ENCODE measurements around the gene KLHL41. TPM values are rescaled to one million over a fixed set of nuclear protein-coding genes. Genes with fewer than 3 reads are reported as not detected.
"Not testable (repeated sequence)": the region's sequence is repeated elsewhere in the genome, so short reads cannot be mapped to it uniquely, and the experiment has no call there.

KLHL41 gene
- total RNA-seq, 2 donors from 2014 or later, result 44.0 to 122 TPM

GRCh38 chr2:169509955-169510354 lies 453 bp downstream of the KLHL41 start:
- peak overlapping the region; percentile 68 to 80 for H3K27ac ChIP-seq

GRCh38 chr2:169510496-169510895 lies 994 bp downstream of the KLHL41 start:
- H3K27me3 ChIP-seq, result no peaks in the 10 kb centered on the region
- peak overlapping the region; percentile 68 to 80 for H3K27ac ChIP-seq
- TF ChIP-seq, protein P1, sequence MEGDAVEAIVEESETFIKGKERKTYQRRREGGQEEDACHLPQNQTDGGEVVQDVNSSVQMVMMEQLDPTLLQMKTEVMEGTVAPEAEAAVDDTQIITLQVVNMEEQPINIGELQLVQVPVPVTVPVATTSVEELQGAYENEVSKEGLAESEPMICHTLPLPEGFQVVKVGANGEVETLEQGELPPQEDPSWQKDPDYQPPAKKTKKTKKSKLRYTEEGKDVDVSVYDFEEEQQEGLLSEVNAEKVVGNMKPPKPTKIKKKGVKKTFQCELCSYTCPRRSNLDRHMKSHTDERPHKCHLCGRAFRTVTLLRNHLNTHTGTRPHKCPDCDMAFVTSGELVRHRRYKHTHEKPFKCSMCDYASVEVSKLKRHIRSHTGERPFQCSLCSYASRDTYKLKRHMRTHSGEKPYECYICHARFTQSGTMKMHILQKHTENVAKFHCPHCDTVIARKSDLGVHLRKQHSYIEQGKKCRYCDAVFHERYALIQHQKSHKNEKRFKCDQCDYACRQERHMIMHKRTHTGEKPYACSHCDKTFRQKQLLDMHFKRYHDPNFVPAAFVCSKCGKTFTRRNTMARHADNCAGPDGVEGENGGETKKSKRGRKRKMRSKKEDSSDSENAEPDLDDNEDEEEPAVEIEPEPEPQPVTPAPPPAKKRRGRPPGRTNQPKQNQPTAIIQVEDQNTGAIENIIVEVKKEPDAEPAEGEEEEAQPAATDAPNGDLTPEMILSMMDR (IDR thresholded peaks at IDR 0.05), result no peak
- DNase-seq (ENCODE audit: low spot score), result no peak
- H3K36me3 ChIP-seq, result no peaks in the 10 kb centered on the region
- H3K4me1 ChIP-seq, result peaks cover 0 to 9% of the 10 kb centered on the region in 2 donors
- no peaks in the 10 kb centered on the region for H3K9me3 ChIP-seq
- H3K4me3 ChIP-seq, result peak overlapping the region; percentile 40 to 41

More at GRCh38 chr2:169509955-169510354, 453 bp downstream of the KLHL41 start:
- H3K27me3 ChIP-seq, result no peaks in the 10 kb centered on the region
- peak overlapping the region; percentile 40 to 41 for H3K4me3 ChIP-seq
- TF ChIP-seq, protein P1 (IDR thresholded peaks at IDR 0.05), result no peak
- no peak for DNase-seq (ENCODE audit: low spot score)
- no peaks in the 10 kb centered on the region for H3K36me3 ChIP-seq
- H3K9me3 ChIP-seq, result no peaks in the 10 kb centered on the region
- peaks cover 0 to 9% of the 10 kb centered on the region in 2 donors for H3K4me1 ChIP-seq

- H3K27me3 ChIP-seq, result no peaks in the 10 kb centered on the region
- peaks cover 0 to 9% of the 10 kb centered on the region in 2 donors for H3K4me1 ChIP-seq
- TF ChIP-seq, protein P1 (IDR thresholded peaks at IDR 0.05), result no peak
- H3K36me3 ChIP-seq, result no peaks in the 10 kb centered on the region
- DNase-seq (ENCODE audit: low spot score), result no peak
- H3K9me3 ChIP-seq, result no peaks in the 10 kb centered on the region
- H3K27ac ChIP-seq, result peak overlapping the region; percentile 60 to 80
- peak overlapping the region; percentile 40 to 41 for H3K4me3 ChIP-seq
Observed at GRCh38 chr2:169511818-169512217, 2.3 kb downstream of the KLHL41 start.

DNA sequence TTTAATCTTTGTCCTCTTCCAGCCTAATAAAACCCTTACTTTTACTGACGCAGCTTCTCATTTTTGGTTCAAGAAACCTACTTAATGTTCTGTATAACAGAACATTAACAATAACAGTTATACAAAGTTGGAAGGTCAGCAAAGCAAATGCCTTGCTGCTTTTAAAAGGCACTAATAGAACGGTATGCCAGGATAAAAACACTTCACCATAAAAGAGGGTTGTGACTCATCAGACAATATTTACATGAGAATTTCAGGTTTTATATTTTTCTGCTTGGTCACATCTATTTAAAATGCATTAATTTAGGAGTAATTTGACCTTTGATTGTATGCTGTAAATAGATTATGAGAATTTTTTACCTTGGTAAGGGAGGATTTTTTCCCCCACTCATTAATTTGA lies 3.0 kb downstream of the KLHL41 start:
- no peaks in the 10 kb centered on the region for H3K27me3 ChIP-seq
- H3K27ac ChIP-seq, result peak overlapping the region; percentile 60 to 80
- no peaks in the 10 kb centered on the region for H3K36me3 ChIP-seq
- peak overlapping the region; percentile 40 to 41 for H3K4me3 ChIP-seq
- no peaks in the 10 kb centered on the region for H3K9me3 ChIP-seq
- H3K4me1 ChIP-seq, result peaks cover 0 to 9% of the 10 kb centered on the region in 2 donors
- no peak for DNase-seq (ENCODE audit: low spot score)
- TF ChIP-seq, protein P1 (IDR thresholded peaks at IDR 0.05), result no peak

GRCh38 chr2:169513094-169513493 lies 3.6 kb downstream of the KLHL41 start:
- TF ChIP-seq, protein P1 (IDR thresholded peaks at IDR 0.05), result no peak
- Histone ChIP-seq H3K27me3 (no peaks in the 10 kb centered on the region), H3K4me3 (no peak overlapping the region), H3K27ac (peak overlapping the region in 1 of 2 donors; percentile 80), H3K4me1 (peaks cover 0 to 9% of the 10 kb centered on the region in 2 donors), H3K9me3 (no peaks in the 10 kb centered on the region), H3K36me3 (no peaks in the 10 kb centered on the region)
- DNase-seq (ENCODE audit: low spot score), result no peak

GRCh38 chr2:169513926-169514325 lies 4.4 kb downstream of the KLHL41 start:
- H3K9me3 ChIP-seq, result no peaks in the 10 kb centered on the region
- TF ChIP-seq, protein P1 (IDR thresholded peaks at IDR 0.05), result no peak
- peaks cover 0 to 7% of the 10 kb centered on the region in 2 donors for H3K4me1 ChIP-seq
- no peak overlapping the region for H3K4me3 ChIP-seq
- H3K27ac ChIP-seq, result peak overlapping the region in 1 of 2 donors; percentile 80
- no peaks in the 10 kb centered on the region for H3K27me3 ChIP-seq
- H3K36me3 ChIP-seq, result no peaks in the 10 kb centered on the region
- DNase-seq (ENCODE audit: low spot score), result no peak

DNA sequence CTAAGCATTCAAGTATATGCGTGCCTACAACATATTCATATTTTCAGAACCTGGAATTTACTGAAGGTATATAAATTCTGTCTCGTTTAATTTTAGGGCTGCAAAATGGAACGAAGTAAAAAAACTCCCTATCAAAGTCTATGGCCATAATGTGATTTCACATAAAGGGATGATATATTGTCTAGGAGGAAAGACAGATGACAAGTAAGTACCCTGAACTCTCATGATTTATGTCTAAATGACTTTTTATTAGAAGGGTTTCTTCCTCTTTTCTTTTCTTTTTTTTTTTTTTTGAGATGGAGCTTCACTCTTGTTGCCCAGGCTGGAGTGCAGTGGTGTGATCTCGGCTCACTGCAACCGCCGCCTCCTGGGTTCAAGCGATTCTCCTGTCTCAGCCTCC lies 5.3 kb downstream of the KLHL41 start:
- not testable (repeated sequence) for H3K4me1 ChIP-seq; H3K36me3 ChIP-seq; H3K9me3 ChIP-seq; H3K27me3 ChIP-seq; DNase-seq (ENCODE audit: low spot score); H3K27ac ChIP-seq; H3K4me3 ChIP-seq

DNA sequence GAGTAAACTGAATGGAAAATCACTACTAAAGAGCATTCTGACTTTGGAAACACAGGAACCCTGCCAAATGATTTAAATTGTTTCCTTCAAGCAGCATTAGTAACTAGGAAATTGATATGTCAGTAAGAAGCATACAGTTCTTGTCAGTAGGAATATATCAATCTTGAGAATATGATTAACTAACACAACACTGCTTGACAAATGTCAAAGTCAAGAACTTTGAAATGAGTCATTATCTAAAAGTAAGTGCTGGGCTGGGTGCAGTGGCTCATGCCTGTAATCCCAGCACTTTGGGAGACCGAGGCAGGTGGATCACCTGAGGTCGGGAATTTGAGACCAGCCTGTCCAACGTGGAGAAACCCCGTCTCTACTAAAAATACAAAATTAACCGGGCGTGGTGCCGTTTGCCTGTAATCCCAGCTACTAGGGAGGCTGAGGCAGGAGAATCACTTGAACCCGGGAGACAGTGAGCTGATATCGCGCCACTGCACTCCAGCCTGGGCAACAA lies 7.0 kb downstream of the KLHL41 start:
- H3K4me3 ChIP-seq, result not testable (repeated sequence)

More for the DNA sequence above, 7.0 kb downstream of the KLHL41 start:
- H3K36me3 ChIP-seq; H3K4me1 ChIP-seq; DNase-seq (ENCODE audit: low spot score); H3K27me3 ChIP-seq; H3K9me3 ChIP-seq; H3K27ac ChIP-seq: not testable (repeated sequence)

All from right atrium auricular region (tissue), 2 donors.